ENCODE results near the gene TIPARP.
"Not testable (repeated sequence)": the region's sequence is repeated elsewhere in the genome, so short reads cannot be mapped to it uniquely, and the experiment has no call there.

Gene TIPARP

GRCh38 chr3:156716105-156716862, 41.9 kb downstream of the TIPARP start:
- DNase-seq, result no peak

- no peak for DNase-seq
Observed at GRCh38 chr3:156718622-156719306, 44.4 kb downstream of the TIPARP start.

GRCh38 chr3:156720826-156721225, 46.4 kb downstream of the TIPARP start:
- peak in 1 of 2 experiments; percentile 39 for DNase-seq

- no peak for DNase-seq
Observed at GRCh38 chr3:156721687-156722618, 47.6 kb downstream of the TIPARP start.

GRCh38 chr3:156723182-156723619, 48.8 kb downstream of the TIPARP start:
- DNase-seq, result no peak

- no peak for DNase-seq
Observed at GRCh38 chr3:156725682-156726081, 51.3 kb downstream of the TIPARP start.

- no peak for DNase-seq
Observed at GRCh38 chr3:156726456-156726855, 52.1 kb downstream of the TIPARP start.

GRCh38 chr3:156727519-156728205, 53.3 kb downstream of the TIPARP start:
- DNase-seq, result no peak

GRCh38 chr3:156728267-156728985, 54.0 kb downstream of the TIPARP start:
- no peak for DNase-seq

GRCh38 chr3:156729460-156730179, 55.2 kb downstream of the TIPARP start:
- DNase-seq, result no peak

- no peak for DNase-seq
Observed at GRCh38 chr3:156731813-156732212, 57.4 kb downstream of the TIPARP start.

GRCh38 chr3:156732261-156732660, 57.9 kb downstream of the TIPARP start:
- no peak for DNase-seq

GRCh38 chr3:156732715-156733421, 58.5 kb downstream of the TIPARP start:
- no peak for DNase-seq

- DNase-seq, result not testable (repeated sequence)
Observed at GRCh38 chr3:156734661-156735060, 60.3 kb downstream of the TIPARP start.

GRCh38 chr3:156735471-156735870, 61.1 kb downstream of the TIPARP start:
- DNase-seq, result no peak

- not testable (repeated sequence) for DNase-seq
Observed at GRCh38 chr3:156737049-156737448, 62.7 kb downstream of the TIPARP start.

GRCh38 chr3:156738251-156738650, 63.9 kb downstream of the TIPARP start:
- no peak for DNase-seq

GRCh38 chr3:156739976-156740375, 65.6 kb downstream of the TIPARP start:
- DNase-seq, result no peak

- DNase-seq, result not testable (repeated sequence)
Observed at GRCh38 chr3:156740581-156740980, 66.2 kb downstream of the TIPARP start.

GRCh38 chr3:156741935-156742334, 67.5 kb downstream of the TIPARP start:
- DNase-seq, result no peak

Measured in NCI-H524 (cell line).